HG03439 (cell line): ENCODE results near the gene NUDT22.

Experiments
- ATAC-seq: cut with Tn5 transposase; IDR thresholded peaks from one replicate; pipeline ENCODE4 v1.9.1; 2021; ENCODE audit warnings: mild to moderate bottlenecking, moderate library complexity; ENCODE audit not compliant: unreplicated experiment

The NUDT22 gene

GRCh38 chr11:64268025-64268892, 42.2 kb downstream of the NUDT22 start:
- no peak for ATAC-seq

DNA sequence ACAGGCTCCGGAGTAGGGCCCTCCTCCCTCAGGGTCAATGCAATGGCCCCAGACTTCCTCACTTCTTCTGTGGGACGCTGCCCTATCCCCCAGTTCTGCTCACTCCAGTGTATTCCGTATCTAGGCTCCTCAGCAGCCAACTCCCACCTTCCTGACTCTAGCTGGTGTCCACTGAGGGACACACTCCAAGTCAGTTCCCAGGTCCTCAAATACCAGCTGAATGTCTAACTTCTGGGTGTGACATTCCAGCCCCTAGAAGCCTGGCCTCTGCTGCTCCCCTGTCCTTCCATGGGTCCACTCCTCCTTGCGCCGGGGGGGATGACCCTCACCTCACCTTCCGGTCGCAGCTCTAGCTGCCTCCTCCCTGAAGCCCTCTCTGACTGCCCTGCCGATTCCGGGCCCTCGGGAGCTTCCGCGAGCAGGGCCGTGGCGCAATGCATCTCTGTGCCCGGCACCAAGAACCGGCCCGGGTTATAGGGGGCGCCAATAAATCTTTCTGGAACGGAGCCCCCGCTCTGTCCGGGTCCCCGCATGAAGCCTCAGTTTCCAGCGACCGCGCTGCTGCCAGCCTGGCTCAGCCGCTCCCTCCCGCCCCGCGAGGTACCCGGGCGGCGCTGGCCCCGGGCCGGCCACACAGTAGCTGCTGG, 42.9 kb downstream of the NUDT22 start:
- ATAC-seq: peak; percentile 13

DNA sequence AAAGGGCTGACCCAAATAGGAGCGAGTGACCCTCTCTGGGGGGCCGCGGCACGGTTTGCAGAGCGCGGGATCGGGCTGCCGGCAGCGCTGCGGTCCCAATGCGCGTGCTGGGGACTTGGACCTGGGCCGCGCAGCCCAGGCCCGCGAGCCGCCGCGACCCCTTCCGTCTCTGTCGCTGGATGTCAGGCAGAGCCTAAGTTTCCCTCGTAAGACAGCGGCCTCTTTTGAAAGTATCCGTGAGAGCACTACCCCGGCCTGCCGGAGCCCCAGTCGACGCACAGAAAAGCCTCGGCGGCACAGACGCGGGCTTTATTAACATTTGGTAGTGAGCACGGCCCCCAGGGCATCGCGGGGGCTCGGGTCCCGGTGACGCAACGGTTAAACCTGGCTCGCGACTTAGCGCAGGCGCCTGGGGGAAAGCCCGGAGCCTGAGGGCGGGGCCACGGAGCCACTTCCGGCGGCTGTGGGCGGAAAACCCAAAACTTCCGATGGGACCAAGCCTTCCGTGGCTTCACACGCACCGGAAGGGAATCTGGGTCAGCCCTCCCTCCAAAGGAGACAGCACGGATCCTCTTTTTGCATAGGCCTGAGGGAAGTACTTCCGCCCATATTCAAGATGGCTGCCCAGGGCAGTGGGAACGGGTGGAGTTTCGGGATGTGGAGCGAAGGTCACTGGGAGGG, 43.6 kb downstream of the NUDT22 start:
- peak; percentile 62 for ATAC-seq

GRCh38 chr11:64275031-64275800, 49.1 kb downstream of the NUDT22 start:
- no peak for ATAC-seq

DNA sequence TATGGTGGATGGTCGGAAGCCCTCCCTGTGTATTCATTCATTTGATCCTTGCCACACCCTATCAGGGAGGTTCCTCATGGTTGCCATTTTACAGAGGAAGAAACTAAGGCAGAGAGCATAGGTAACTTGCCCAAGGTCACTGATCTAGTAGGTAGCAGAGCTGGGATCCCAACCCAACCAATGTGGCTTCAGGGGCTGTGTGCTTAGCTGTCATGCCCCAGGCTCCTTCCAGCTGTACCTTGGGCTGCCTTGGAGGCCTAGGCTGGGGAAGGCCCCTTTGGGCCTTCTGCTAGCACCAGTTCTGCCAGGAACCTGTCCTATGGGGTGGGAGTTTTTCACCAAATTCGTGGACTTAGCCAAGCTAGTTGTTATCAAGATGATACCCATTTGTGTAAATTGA, 49.8 kb downstream of the NUDT22 start:
- ATAC-seq: no peak

GRCh38 chr11:64276653-64277431, 50.8 kb downstream of the NUDT22 start:
- ATAC-seq: no peak

GRCh38 chr11:64278576-64279190, 52.6 kb downstream of the NUDT22 start:
- ATAC-seq: no peak
